Stimulated activated CD4-positive, alpha-beta T cell treated with anti-CD3 and anti-CD28 coated beads, Interleukin-1b, Interleukin-23, amount 100 ng/mL, for 1 hour (primary cell): ENCODE measurements around the gene NUP214.
A peak's percentile ranks its signal among the peaks of the same experiment; 100 is the strongest.

Experiments used
- DNase-seq, 2 donors: peaks; one replicate each; pipeline ENCODE4 v3.0.0-alpha.2; 2020; ENCODE audit warnings: low read depth in 2 of 2

NUP214 gene

GRCh38 chr9:131276891-131277286, 151.5 kb downstream of the NUP214 start:
- DNase-seq, result no peak

DNA sequence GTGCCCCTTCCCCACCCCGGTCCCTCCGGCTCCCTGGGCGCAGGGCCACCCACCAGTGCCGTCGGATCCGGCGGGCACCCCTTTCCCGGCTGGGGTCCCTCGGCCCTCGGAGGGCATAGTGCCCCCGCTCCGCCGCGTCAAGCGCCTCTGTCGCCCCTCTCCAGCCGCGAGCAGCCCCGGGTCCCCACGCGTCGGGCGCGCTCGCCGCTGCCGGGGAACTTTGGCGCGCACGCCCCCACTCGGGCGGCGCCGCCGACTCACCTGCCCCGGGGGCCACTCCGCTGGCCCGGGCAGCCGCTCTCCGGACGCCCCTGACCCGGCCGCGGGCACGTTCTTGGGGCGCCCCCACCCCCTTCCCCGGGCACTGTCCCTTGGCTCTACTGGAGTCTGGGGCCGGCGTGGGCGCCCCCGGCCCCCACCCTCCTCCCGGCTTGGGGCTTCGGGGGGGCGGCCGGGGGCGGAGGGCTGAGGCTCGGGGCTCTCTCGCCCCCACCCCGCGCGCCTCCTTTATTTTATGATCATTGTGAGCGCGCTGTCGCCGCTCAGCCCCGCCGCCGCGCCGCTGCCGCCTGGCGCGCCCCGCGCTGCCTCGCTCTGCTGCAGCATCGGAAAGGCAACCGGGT, 152.0 kb downstream of the NUP214 start:
- no peak for DNase-seq

DNA sequence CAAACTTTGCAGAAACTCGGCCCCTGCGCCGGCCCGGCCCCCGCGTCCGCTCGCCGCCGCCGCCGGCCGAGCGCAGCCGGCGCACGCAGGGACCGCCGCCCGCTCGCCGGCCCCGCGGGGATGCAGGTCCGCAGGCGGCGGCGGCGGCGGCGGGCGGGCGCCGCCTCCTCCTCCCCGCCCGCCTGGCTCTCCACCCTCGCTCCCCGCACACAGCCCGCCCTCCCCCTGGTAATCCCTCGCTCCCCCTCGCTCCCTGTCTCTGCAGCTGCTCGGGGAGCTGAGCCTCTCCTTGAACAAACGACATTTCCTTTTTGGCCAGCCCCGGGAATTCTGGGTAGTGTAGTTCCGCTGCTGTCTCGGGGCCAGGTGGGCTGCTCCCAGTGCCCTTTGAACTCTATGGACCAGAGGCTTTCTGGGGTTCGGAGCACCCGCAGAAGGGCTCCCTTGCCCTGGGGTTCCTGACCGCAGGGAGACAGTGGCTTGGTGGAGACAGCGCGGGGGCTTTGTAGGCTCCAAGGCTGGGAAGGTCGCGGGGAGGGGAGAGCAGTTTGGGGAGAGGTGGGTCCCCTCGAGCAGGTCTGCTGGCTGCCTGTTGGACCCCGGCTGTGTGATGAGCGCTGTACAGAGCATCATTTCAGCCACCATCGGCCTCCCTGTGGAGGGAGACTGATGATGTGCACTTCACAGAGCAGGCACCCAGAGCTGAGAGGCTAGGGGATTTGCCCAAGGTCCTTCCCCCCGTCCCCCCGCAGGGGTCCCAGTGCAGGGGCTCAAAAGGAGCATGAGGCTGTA, 152.7 kb downstream of the NUP214 start:
- DNase-seq, result peak in 1 of 2 donors; percentile 34

DNA sequence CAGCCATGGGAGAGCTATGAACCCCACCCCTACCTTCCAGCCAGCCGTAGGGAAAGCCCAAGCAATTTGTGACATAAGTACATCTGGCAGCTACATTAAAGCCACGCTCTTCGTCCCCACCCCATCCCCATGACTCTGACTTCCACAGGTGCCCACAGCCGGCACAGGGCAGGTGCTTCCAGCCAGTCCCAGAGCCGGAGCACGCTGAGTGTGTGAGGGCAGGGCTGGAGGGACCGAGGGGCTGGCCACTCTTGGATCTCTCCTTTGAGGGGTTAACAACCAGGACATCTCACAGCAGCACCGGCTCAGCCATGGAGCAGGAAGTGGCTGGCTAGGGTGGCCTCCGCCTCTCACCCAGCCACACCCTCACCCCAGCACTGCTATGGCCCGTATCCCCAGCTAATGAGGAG, 153.3 kb downstream of the NUP214 start:
- no peak for DNase-seq

- no peak for DNase-seq
Measured at GRCh38 chr9:131279196-131279862, 153.9 kb downstream of the NUP214 start.

GRCh38 chr9:131279863-131280570, 154.6 kb downstream of the NUP214 start:
- DNase-seq, result no peak

DNA sequence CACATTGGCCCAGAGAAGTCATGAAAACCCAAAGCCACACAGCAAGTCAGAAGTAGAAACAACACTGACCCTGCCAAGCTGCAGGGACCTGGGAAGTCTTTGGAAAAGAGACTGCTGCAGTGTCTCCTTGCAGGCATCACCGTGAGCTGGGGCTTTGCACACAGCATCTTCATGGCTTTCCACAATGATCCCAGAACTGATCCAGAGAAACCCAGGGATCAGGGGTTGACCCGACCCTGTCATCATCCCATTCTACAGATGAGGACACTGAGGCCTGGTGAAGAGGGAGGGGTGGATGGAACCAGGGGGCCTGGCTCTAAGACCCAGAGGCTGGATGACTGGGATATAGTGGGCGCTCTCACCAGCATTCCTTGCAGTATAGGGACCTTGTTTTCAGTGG, 155.3 kb downstream of the NUP214 start:
- DNase-seq, result no peak

- no peak for DNase-seq
Measured at GRCh38 chr9:131281119-131281965, 156.0 kb downstream of the NUP214 start.

DNA sequence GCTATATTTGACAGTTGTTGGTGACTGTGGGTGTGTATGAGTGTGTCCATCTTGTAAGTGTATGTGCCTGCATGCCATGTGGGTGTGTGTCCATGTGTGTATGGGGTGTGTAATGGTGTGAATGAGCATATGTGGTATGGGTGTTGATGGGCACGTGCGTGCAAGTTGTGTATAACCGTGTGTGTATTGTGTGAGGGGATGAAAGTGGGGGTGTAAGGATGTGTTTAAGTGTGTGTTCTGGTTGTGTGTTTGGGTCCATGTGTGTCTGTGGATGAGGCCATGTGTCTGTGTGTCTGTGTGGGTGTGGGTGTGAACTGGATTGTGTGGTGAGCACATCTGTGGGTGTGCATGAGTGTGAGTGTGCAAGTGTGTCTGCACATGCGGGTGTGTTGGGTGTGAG, 156.8 kb downstream of the NUP214 start:
- DNase-seq, result no peak

DNA sequence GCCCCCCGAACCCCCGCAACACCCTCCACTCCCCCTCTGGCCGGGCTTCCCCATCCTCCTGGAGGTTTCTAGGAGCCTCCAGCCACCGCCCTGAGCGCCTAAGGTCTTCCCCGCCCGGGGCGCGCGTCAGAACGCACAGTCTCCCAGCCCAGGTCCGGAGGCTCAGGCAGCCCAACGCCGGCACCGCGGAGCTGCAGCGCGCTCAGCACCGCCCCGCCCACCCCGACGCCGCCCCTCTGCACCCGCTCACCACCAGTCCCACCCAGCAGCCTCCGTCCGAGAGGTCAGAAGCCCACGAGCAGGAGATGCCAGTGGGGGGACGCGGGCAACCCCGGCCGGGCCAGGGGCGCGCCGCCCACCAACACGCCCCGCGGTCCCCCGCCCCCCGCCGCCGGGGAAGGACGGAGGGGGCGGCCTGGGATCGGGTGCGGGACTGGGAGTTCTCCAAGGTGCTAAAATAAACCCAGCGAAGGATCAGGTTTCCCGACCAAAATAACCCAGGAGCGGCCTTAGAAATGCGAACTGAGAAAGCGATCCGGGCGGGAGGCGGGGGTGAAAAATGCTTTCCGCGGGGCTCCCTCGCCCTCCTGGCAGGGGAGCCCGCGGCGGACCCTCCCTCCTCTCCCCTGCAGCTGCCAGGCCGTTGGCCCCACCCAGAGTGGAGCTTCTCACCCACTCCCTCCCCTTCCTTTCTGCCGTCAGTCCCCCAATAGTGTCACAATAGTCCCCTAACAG, 157.5 kb downstream of the NUP214 start:
- DNase-seq, result no peak
